HG02973 (cell line): ENCODE results near the gene UBN1.

ENCODE experiments used
- ATAC-seq: cut with Tn5 transposase; IDR thresholded peaks from one replicate; pipeline ENCODE4 v1.9.1; 2021; ENCODE audit warnings: moderate library complexity; ENCODE audit not compliant: unreplicated experiment

Gene UBN1

DNA sequence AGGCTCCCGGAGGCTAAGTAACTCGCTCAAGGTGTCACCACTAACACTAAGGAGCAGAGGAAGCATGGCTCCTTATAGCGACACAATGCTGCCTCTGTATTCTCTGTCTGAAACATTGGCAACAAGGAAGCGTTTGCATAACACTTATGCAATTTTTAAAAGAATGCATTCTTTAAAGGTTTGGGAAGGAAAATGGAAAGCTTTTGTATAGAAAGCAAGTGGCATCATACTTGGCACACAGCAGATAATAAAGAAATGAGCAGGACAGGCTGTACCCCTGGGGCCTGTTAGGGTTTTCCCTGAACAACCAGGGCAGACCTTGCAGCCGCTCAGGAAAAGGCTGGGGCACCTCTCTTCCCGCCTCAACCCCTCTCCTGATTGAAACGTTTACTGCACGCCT lies 52.8 kb downstream of the UBN1 start:
- no peak for ATAC-seq

- no peak for ATAC-seq
Observed at GRCh38 chr16:4900750-4901149, 53.5 kb downstream of the UBN1 start.

DNA sequence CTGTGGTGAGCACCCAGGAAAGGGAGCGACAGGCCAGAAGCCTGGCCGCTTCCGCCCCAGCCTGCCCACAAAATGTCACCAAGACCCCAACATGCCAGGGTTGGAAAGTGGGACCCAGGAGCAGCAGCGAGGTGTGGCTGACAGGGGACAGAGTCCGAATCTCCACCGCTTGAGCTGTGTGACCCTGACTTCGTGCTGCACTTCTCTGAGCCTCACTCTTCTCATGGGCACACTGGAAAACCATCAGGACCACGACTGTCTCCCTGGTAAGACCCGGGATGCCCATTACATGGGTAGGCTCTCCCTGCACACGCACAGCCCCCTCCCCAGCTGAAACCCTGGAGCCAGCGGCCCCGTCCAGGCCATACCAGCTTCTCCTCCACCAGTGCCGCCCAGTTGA lies 54.8 kb downstream of the UBN1 start:
- no peak for ATAC-seq

- ATAC-seq, result no peak
Observed at GRCh38 chr16:4904108-4904941, 57.0 kb downstream of the UBN1 start.

GRCh38 chr16:4904942-4905615 lies 57.8 kb downstream of the UBN1 start:
- ATAC-seq, result no peak

DNA sequence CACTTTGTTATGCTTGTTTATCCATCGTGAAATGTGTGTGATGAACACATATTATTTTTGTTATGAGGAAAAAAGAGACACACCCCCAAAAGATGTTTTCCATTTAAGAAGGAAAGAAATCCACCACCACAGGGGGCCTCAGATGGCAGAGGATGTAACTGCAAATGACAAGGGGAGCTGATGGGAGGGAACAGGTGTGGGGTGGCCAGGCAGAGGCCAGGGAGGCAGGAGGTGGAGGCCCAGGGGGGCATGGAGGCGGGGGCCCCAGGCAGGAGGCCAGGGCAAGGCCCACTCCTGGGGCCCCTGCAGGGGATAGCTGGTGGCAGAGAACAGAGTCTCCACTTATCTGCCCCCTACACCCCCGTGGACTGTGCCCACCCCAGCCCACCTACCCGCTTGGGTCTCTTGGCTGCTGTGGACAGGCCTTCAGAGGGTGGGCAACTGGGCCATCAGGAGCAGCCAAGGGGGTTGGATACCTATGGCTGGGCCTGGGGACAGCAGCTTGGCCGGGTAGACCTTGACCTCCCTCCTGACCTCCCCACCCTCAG lies 61.6 kb downstream of the UBN1 start:
- no peak for ATAC-seq

- no peak for ATAC-seq
Observed at GRCh38 chr16:4909825-4910224, 62.5 kb downstream of the UBN1 start.

DNA sequence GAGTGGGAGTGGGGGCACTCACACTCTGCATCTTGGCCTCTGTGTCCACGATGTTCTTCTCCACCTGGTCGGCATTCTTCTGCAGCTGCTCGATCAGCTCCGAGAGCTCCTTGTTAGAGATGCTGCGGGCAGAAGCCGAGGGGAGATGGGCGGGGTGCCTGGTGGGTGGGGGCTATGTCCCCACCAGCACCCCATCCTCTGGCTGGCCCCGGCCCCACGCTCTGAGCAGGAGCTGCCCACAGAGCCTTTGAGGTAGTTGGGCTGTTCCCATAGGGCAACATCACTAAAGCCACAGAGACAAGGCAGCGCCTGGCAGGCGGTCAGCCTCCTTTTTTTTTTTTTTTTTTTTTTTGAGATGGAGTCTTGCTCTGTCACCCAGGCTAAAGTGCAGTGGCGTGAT lies 63.5 kb downstream of the UBN1 start:
- no peak for ATAC-seq

- no peak for ATAC-seq
Observed at GRCh38 chr16:4911970-4912386, 64.7 kb downstream of the UBN1 start.

GRCh38 chr16:4913130-4913773 lies 66.0 kb downstream of the UBN1 start:
- ATAC-seq, result no peak

- ATAC-seq, result no peak
Observed at GRCh38 chr16:4913774-4914525, 66.7 kb downstream of the UBN1 start.

DNA sequence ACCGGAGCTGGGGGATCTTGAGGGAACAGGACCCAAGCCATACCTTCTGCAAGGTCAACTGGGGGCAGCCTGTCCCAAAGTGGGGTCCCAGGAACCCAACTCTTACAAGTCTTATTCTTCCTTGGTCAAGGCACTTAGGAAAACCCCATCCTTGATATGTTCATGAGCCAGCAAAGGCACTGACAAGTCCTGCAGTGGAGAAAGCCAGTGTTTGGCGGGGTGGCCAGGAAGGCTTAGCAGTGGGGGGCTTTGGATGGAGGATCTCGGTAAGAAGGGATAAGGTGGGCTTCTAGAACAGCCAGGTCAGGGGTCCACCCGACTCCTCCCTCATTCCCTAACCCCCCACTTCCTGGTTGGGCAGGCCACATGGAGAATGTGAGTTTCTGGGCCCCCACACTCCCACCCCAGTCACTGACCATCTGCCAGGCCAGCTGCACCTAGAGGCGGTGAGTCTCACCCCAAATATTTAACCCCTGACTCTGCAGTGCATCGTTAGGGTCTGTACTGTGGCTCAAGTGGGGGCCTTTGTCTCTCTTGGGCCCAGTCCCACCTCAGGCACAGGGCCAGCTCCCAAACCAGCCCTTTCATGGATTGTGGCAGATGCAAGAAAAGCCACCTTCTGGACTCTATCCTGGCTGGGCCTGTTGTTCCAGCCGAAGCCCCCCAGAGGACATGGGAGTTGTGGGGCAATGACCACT lies 67.4 kb downstream of the UBN1 start:
- ATAC-seq, result no peak

DNA sequence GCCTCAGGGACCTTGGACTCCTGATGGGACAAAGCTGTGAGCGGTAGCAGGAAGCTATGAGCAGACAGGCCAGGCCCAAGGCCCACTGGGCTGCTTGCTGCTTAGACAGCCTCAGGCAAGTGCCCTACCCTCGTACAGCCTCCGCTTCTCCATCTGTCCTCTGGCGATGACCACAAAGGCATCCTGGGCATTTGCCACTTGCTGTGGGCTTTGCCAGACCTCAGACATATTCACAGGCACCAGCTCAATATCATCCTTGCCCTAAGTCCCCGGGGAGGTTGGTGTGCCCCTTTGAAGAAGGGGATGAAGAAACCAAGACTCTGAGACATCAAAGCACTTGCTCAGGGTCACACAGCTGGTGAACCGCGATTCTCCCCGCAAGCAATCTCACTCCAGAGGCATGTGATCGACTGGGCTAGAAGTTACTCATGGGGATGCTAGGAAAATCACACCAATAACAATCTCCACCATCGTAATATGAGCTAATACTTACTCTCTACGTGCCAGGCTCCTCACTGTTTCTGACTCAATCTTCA lies 68.0 kb downstream of the UBN1 start:
- ATAC-seq, result no peak

- ATAC-seq, result no peak
Observed at GRCh38 chr16:4917117-4917516, 69.8 kb downstream of the UBN1 start.

DNA sequence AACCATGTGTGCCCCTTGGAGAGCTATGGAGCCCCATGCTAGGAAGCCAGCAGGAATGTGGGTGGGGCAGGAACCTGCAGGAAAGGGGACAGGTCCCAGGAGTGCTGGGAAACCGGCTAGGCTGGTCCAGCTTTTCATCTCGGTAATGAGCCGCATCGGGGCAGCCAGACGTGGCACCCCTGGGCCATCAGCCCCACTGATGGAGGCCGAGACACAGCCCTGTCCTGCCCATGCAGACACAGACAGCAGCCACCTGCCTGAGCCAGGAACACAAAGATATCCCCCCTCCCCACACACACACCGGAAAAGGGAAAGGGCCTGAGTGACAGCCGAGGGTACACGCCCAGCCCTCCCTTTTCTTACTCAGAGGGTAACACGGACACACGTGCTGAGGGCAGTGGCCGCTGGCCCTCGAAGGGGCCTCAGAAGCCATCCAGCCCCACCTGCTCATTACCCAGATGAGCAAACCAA lies 71.5 kb downstream of the UBN1 start:
- ATAC-seq, result no peak

DNA sequence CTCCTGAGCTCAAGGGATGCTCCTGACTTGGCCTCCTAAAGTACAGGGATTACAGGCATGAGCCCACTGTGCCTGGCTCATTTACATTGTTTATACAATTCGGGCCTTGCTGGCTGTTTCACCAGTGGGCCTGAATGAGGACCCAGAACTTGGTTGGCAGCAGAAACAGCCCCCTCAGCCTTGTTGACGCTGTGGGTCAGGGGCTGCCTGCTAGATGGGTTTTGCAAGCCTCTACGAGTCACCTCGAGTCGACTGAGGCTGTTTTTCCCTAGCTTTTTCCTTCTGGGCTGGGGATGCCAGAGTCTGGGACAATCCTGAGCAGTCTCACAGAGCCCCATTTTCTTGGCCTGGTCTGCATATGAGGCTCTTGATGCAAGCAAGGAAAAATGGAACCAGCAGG lies 73.5 kb downstream of the UBN1 start:
- ATAC-seq, result no peak

GRCh38 chr16:4922721-4923342 lies 75.6 kb downstream of the UBN1 start:
- no peak for ATAC-seq

GRCh38 chr16:4923853-4924252 lies 76.6 kb downstream of the UBN1 start:
- no peak for ATAC-seq

- ATAC-seq, result no peak
Observed at GRCh38 chr16:4924593-4925292, 77.5 kb downstream of the UBN1 start.
